IPS-11a (cell line): ENCODE results near the gene GAPDHS.

ENCODE experiments used
- H3K4me3 ChIP-seq: one replicate; pipeline ENCODE4 v1.5.1; 2013; ENCODE audit warnings: low read depth, low read length, control low read depth

GAPDHS gene

DNA sequence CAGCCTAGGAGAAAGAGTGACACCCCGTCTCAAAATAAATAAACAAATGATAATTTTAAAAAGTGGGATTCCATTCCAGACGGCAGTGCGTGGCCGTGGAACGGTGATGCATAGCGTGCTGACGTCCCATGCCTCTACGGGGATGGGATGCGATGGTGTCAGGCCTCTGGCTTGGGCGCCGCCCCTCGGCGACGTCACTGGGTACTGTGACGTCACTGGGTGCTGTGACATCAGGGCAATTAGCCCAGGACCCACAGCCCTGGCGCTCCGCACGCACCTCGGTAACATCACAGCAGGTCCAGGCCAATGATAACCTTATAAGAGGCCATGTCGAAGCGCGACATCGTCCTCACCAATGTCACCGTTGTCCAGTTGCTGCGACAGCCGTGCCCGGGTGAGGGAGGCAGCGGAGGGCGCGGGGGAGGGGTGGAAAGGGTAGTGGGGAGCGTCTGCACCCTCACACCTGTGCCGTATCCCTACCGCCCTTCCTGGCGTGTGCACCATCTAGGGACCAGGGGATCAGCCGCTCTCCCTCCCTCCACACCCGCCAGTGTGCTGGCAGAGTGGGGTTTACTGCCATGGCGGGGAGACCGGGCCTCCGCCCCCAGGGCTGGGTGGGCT is at the start of gene GAPDHS:
TSS of gene GAPDHS (plus strand) at position 256 of the 621 bp plus-strand sequence. CDS start at position 328, 72 bp downstream.
- H3K4me3 ChIP-seq: no peak within 1 kb of the TSS

DNA sequence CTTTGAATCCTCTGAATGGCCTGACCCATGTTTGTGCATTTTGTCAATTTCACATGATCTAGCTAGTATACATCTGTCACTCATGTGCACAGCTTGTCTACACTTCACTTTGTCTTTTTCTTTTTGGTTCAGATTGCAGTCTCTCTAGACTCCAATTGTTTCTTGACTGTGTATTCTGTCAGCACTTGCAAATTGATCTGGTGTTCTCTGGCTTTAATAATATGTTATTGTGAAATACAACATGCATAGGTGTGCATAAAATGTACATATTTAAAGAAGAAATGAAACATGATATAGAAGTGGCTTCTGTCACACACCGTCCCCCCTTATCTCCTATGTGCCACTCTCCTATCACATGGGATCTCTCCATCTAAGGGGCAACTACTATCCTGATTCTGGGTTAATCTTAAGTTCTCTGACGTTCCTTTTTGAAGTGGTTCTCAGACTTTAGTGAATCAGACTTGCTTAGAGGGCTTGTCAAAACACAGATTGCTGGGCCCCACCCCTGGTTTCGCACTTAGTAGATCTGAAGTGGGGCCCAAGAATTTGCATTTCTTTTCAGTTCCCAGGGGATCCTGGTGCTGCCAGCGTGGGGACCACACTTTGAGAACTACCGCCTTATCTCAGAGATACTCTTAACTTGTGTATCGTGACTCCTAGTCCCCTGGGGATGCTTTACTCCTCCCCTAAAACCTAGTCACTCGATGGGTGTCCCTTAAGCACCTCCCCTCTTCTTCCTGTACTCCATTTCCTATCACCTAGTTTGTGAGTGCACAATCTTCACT is 48.8 kb upstream of the GAPDHS start:
- no peak overlapping the region for H3K4me3 ChIP-seq

DNA sequence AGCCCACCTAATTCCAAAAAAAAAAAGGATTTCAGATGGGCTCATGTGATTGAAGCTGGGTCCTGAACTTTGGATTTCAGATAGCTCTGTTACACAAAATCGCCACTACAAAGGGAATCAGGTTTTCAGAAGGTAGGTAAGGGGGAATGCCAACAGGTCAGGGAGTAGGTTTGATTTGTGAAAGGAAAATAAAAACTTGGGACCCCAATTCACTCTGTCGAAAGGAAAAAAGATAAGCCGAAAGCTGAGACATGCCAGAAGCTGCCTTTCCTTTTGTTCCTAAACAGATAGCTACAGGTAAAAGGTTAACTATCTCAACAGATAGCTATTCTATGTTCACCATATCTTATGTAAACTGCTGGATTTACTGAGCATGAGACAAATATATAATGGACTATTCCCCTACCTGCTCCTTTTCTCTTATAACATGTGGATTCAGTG is 47.0 kb upstream of the GAPDHS start:
- no peak overlapping the region for H3K4me3 ChIP-seq

DNA sequence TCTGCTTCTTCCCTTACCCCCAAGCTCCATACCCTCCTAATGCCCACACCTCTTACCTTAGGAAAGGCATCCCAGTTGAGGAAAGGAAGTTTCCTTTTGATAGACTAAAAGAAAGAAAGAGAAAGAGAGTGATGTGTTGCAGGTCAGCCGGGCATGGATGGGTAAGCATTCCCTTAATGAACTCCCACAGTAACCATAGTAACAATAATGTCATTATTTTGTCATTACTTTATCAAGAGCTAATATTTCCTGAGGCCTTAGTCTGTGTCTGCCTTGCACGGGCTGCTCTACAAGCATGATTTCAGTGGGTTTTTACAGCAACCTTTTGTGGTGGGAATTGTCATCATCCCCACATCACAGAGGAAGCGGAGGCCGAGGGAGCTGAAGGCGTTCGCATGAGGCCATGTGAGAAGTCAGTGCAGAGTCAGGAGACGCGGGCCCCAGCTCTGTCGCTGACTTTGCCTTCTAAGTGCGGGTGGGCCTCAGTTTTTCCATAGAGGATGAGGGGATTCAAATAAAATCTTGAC is 45.5 kb upstream of the GAPDHS start:
- H3K4me3 ChIP-seq: no peak overlapping the region

DNA sequence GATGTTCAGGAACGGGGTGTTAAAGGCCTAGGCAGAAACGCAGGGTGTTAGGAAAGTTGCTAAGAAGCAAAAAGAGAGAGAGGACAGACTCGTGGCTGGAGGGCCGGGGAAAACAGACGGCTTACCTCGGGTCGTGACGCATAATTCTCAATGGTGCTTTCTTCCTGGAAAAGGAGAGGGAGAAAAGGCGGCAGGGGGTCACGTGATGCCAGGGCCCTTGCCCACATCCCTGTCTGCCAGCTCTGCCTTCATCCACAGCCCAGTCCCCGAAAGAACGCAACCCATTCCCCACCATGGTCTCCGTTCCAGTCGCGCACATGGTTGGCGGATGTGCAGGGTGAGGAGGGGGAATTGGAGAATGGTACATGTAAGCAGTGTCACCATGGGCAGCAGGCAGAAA is 44.6 kb upstream of the GAPDHS start:
- H3K4me3 ChIP-seq: no peak overlapping the region

DNA sequence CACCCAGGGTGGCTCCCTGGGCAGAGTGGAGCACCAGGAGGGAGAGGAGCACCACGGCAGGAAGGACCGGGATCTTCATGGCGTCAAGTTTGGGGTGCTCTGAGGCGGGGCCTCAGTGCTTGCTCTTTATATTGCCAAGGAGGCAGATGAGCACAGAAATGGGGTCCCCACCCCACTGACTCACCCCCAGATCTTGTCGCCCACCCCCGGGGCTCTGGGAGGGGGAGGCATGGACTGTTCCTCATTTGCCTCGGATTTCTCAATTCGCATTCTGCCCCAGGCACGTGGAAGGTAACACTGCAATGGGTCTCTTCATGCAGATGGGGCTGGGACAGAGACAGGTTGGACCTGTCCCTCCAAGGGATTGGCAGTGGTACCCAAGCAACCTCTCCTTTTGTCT is 42.9 kb upstream of the GAPDHS start, which contains the start of gene KRTDAP:
TSS of gene KRTDAP (minus strand) at position 101 of the 400 bp plus-strand sequence. CDS start at position 79, 22 bp downstream.
- H3K4me3 ChIP-seq: no peak within 1 kb of the TSS

DNA sequence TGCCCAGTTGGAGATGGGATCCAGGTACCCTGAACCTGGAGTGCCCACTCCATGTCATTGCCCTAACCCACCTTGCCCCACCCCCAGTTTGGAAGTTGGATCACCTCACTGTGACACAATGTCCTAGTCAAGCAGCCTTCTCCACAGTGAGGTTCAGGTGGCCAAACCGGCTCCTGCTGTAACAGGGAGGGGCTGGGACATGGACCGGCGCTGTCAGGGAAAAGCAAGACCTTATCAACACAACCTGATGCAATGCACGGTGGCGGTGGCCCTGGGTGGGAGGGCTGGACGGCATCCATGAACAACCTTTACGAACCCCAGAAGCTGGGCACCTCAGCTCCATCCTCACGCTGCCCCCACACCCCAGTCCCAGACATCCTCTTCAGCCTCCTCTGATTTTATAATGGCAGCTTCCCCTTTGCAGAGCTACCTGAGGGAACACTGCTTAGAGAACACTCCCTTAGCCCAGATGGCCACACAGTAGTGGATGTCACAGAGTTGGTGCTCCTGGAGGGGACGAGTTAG is 41.4 kb upstream of the GAPDHS start:
- H3K4me3 ChIP-seq: no peak overlapping the region

DNA sequence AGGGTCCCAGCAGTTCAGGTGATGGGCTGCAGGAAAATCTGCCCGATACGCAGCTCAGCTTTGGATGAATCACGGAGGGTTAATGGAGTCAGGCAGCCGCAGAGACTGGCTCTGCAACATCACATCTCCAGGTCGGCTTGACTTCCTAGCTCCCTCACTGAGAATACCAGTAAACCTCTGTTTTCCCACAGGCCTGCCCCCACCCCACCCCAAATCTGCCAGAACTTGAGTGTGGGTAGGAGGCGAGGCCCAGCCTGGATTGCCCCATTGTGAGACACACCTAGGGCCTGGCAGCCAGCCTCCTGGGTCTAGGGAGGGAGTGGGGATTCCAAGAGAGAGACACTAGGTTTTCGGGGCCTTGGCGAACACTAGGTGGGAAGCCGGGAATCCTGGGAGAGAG is 39.3 kb upstream of the GAPDHS start:
- H3K4me3 ChIP-seq: no peak overlapping the region

DNA sequence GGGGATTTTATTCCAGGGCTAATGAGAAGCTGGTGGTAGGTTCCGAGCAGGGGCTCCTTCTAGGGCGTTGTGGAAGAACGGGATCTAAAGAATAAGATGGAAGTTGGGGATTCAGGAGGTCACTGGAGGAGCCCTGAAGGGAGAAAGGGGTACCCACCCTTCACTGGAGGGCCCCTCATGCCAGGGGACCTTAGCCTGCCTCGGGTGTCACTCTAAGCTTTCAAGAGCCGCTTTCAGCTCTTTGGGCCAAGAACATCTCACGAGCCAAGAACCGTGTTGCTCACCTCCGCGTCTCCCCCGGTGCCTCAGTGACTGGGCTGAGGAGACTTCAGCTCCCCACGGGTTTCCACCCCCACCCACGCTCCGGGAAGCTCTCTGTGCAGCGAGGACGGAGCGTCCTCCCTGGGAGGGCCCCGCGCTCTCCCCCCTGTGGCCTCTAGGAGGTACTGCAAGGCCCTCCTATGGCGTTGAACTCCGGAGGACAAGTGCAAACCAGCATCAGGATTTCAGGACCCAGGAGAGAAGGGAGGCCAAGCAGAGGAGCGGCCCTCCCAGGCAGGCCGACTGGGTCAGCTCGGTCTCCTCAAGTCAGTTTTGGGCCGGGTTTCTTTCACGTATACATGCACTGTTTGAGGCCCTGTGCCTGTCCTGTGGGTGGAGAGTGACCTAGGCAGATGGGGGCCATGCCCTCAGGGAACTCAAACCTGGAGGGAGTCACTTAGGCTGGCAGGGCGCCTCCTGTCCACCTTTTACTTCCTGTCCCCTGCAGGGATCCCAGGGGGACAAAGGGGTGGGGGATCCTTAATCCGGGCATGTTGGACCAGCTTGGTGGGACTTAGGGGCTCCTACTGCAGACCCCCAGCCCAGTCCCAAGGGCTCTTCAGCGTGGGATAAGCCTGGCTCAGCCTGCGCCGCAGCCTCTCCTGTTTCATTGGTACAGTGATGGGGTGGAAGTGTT is 37.9 kb upstream of the GAPDHS start:
- no peak overlapping the region for H3K4me3 ChIP-seq

DNA sequence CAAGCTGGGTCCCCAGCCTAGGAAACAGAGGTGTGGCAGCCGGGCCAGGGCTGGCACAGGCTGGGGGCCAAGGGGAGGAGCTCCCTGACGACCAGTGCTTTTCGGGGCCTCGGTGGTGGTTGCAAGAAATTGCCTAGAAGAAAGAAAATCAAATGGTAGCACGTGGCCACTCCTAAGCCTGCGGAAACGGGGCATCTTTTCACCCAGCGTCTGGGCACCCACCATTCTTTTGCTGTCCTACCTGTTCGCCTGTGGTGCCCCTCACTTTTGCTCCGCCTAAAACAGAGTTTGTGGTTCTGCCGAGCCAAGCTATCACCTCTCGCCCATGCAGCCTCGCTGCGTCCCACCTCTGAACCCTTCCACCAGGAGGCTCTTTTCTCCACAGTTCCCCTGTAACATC is 35.9 kb upstream of the GAPDHS start:
- no peak overlapping the region for H3K4me3 ChIP-seq

DNA sequence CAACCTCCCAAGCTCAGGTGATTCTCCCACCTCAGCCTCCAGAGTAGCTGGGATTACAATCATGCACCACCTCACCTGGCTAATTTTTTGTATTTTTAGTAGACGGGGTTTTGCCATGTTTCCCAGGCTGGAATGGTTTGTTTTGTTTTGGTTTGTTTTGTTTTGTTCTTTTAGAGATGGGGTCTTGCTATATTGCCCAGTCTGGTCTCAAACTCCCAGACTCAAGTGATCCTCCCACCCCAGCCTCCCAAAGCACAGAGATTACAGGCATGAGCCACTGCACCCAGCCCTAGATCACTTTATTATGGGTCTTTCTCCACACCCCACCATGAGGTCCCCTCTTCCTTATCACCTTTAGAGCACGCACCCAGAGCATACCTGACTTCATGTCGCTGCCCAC is 35.0 kb upstream of the GAPDHS start:
- H3K4me3 ChIP-seq: no peak overlapping the region

DNA sequence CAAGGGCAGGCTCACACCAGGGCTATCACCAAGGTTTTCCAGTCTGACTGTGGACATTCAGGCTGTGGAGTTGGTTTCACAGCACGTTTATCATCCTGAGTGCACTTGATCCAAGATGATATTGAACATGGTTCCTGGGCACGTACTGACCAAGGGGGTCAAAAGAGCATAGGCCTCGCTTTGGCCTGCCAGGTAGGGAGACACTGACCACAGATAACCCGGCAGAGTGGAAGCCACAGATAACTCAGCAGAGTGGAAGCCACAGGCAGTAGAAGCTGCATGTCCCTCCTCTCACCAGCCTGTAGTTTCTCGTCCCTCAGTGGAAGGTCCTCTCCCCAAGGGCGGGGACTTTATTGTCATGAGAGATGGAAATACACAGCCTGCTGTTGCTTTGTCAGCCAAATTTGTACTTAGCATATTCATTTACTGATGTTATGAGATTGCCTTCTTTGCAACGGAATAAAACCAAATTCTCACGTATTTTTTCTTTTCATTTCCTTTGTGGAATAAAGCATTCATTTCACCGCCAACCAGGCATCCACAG is 34.2 kb upstream of the GAPDHS start:
- H3K4me3 ChIP-seq: no peak overlapping the region

DNA sequence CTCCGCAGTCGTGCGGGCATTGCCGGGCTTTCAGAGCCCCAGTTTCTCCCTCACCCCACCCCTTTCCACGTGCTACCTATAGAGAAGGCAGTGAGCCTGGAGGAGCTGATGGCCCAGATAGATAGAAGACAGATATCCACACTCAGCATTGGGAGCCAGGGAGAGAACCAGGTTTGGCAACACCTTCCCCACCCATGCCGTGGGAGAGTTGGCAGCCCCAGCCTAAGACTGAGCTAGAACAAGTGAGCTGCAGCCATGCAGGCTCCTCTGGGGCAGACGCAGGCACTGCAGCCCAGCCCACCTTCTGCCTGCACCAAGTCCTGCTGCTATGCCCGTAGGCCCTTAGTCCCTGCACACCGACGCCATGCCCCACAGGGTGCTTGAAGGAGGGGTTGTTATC is 32.6 kb upstream of the GAPDHS start:
- H3K4me3 ChIP-seq: no peak overlapping the region

DNA sequence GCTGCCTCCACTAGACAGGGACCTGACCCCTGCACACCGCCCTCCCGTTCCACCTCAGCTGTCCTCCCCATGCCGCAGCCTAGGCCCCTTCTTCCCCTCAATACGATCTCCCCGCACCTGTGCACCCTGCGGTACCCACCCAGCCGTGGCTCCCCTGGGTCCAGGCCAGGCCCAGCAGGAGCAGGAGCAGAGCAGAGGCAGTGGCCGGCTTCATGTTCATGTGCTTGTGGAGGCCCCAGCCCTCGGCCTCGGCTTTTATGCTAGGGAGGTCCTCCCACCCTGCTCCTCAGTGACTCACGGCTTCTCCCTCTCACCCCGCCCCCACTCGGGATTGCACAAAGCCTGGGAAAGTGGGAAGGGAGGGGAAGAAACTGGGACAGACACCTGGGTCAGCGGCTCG is 31.6 kb upstream of the GAPDHS start:
- no peak overlapping the region for H3K4me3 ChIP-seq

DNA sequence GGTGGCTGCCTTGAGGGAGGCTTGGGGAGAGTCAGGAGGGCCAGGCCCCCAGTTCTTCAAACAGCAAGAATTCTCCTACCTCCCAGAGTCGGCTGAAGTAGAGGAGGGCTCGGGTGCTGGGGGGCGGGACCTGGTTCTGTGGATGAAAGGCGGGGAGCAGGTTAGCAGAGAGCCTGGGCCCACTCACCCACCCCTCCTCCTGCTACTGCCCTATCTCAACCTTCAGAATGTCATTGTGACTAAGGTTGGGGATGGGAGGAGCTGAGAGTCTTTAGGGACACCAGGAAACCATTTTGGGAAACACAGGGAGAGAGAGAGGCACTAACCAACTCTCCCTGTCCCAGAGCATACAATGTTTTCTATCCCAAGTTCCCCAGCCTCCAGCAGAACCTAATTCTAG is 30.5 kb upstream of the GAPDHS start:
- H3K4me3 ChIP-seq: no peak overlapping the region

DNA sequence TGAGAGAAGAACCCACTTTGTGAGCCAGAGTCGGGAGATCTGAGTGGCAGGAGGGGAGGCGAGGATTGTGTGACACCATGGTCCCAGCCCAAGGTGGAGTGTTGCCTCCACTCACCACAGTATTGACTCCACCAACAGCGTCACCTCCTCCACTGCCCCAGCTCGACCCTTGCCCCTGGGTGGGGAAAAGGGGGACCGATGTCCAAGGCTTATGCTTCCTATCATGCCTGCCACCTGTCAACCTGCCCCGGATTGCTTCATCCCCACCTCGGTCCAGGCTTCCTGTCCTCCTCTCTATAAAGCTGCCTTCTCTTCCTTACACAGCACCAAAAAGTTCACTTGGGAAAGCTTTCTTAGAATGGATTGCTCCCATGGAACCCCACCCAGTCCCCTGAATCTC is 27.2 kb upstream of the GAPDHS start:
- H3K4me3 ChIP-seq: no peak overlapping the region

DNA sequence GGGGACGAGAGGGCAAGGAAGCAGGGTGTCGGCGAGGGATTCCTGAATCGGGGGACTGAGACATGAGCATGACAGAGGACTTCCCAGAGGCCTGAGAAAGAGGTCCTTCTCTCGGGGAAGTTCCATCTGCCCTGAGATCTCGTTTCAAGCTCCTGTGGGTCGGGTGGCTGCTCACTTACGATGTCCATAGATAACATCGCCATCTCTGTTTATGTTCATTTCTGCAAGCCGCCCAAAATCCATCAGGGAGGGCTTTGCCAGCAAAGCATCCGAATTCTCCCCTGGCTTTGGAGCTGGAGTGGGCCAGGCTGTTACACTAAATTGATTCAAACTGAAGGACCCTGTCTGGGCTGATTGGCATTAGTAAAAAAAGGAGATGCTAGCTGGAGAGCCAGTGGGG is 25.7 kb upstream of the GAPDHS start:
- H3K4me3 ChIP-seq: no peak overlapping the region

DNA sequence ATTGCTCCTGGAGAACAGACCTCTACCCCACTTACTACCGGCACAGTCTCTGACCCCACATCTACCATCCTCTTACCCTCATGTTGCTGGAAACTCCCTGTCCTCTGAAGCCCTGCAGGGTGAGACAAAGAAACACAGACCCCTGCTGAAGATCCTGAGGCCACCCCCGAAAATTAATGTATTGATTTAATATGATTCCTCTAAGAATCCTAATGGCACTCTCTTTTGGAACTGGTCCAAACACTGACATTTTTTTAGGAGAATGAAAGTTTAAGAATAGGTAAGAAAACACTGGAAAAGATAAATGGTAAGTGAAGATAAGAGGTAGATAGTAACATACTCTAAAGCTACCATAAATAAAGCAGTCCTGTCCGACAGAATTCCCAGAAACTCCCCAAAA is 25.1 kb upstream of the GAPDHS start:
- H3K4me3 ChIP-seq: no peak overlapping the region

DNA sequence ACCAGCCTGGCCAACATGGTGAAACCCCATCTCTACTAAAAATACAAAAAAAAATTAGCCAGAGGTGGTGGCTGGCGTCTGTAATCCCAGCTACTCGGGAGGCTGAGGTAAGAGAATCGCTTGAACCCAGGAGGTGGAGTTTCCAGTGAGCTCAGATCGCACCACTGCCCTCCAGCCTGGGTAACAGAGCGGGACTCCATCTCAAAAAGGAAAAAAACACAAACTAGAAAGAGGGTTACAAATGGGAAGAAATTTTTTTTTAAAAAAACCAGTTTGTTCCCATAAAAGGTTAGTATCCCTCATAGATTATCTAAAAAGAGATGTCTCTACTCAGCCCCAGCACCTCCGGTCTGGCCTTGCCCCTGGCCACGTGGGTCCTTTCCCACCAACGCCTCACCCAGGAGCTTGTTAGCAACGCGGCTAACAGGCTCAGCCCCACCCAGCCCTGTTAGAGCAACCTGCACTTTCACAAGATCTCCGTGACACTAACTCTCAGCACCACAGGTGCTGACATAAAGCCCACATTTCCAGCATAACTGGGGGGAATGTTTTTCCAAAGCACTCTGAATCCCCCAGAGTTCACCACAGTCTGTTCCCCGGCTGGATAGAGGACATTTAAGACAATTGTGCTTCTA is 24.1 kb upstream of the GAPDHS start:
- H3K4me3 ChIP-seq: peak overlapping the region; percentile 82
